Right kidney (tissue), 1 donor: ENCODE data around the gene COL19A1.
"Not testable (repeated sequence)": the region's sequence is repeated elsewhere in the genome, so short reads cannot be mapped to it uniquely, and the experiment has no call there.

Experiments
- DNase-seq: peaks from one replicate; pipeline ENCODE4 v3.0.0-alpha.2; 2016

Gene COL19A1

DNA sequence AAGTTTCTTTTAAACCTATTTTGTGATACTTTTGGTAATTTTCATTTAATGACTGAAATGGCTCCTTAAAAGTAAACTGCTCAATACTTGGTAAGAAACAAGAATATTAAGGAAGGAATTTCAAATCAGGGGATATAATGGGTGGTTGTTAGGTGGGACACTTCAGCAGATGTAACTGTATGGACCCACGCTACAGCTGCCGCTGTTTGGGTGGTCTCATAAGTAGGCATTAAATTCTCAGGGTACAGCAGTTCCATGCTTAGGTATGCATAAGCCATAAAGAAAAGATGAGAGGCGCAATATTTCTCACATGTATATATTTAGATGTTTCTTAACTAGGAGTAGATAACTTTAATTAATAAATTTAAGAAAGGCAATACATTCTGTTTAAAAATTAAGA lies 35.0 kb downstream of the COL19A1 start:
- DNase-seq: no peak

DNA sequence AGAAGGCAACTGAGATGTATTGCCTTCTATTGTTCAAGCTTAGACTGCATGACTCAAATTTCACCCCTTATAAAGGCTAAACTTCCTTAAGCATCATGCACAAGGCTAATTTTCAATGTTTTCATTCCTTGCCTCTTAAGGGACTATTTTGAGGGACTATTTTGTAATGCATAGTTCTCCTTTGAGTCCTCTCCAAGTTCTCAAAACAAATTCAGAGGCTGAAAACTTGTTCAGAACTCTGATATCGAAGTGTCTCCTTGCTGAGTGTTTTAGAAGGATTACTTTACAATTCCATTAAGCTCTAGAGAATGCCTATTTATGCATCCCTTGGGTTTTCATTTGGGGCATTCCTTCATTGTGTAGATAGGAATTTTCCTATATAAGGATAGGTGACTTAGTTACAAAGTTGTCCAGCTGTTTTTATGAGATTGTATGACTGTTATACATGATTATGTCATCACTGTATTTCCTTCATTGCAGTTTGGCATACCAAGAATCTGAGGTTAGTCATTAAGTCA lies 41.7 kb downstream of the COL19A1 start:
- no peak for DNase-seq

- no peak for DNase-seq
Measured at GRCh38 chr6:69913361-69913760, 47.0 kb downstream of the COL19A1 start.

- no peak for DNase-seq
Measured at GRCh38 chr6:69914015-69914485, 47.7 kb downstream of the COL19A1 start.

DNA sequence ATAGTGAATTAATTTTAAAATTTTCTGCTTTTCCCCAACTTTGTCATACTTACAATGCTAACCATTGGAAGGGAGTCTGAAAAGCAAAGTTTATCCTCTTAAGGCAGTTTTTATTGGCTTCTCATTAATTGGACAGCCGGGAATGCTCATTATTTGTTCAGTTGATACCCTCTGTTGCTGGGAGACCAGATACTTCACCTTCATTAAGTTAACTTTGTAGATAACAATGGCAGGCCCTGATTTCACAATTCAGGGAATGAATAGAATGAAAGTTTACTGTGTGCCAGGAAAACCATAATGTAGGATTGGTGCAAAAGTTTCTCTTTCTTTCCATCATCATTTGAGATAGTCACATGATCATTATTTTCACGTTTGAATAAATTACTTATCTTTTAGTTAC lies 49.0 kb downstream of the COL19A1 start:
- DNase-seq: no peak

GRCh38 chr6:69917834-69918233 lies 51.5 kb downstream of the COL19A1 start:
- no peak for DNase-seq

GRCh38 chr6:69918813-69919475 lies 52.6 kb downstream of the COL19A1 start:
- no peak for DNase-seq

- DNase-seq: not testable (repeated sequence)
Measured at GRCh38 chr6:69921066-69921465, 54.7 kb downstream of the COL19A1 start.

- DNase-seq: not testable (repeated sequence)
Measured at GRCh38 chr6:69921611-69922010, 55.3 kb downstream of the COL19A1 start.

GRCh38 chr6:69926745-69927144 lies 60.4 kb downstream of the COL19A1 start:
- no peak for DNase-seq

DNA sequence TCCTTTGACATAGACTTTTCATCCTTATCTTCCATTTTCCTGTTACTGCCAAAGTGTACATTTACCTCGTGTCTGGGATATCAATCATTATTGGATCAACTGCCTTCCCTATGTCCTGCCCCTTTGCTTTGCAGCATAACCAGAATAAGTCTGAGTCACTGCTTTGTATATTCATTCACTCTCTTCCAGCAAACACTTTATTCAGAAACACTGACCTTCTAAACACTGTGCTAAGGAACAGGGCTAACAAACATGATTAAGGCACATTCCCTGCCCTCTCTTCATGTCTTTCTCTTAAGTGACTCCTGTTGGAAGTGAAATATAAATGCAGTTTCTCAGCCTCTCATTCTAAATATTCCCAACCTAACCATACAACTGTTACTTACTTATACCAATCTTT lies 66.9 kb downstream of the COL19A1 start:
- DNase-seq: no peak

DNA sequence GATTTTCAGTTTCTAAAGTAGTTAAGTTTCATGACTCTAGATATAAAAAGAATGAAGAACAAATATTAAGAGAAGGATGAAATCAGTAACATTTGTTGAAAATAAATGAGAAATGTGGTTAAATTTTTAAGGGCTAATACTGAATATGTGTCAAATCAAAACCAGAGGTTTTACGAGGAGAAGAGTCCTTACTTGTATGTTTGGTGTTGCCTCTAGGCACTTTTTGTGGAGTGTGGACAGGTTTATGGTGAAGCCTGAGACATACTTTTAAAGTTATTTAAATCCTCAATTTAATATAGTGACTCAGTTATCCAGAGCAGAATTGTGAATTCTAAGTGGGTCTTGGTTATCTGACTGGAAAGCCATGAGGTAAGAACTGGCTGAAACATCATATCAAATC lies 68.7 kb downstream of the COL19A1 start:
- no peak for DNase-seq

DNA sequence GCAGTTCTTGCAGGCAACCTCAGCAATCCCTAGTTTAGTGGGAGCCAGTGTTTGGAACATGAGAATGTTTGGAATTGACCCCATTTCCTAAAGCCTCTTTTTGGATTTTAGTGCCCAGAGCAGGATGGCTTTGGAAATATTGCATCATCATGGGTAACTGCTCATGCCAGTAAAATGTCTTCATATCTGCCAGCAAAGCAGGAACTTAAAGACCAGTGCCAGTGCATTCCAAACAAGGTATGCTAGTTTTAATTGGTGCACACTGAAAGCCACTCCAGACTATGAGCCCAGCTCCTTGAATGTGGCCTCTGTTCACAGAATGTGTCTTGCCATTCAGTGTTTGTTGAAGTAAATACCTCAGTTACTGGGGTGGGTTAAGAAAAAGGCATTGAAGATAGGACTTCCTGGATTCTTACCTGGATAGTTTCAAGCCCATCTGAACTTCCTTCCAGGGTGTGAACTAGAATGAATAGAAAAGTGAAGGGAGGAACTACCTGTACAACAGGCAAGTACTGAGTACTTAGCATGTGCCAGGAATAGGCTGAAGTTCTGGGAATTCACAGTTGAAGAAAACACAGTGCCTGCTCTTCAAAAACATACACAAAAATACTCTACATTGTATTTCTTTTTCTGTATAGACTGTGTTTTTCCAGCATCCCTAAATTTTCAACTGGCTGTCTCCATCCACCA lies 70.5 kb downstream of the COL19A1 start:
- no peak for DNase-seq

- no peak for DNase-seq
Measured at GRCh38 chr6:69937402-69938136, 71.2 kb downstream of the COL19A1 start.

DNA sequence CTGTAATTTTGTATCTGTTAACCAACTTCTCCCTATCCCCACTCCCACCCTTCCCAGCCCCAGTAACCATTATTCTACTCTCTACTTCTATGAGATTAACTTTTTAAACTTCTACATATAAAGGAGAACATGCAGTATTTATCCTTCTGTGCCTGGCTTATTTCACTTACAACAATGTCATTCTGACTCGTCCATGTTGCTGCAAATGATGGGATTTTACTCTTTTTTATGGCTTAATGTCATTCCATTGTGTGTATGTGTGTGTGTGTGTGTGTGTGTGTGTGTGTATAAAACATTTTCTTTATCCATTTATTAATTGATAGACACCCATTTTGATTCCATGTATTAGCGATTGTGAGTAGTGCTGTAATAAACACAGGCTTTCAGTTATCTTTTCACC lies 76.1 kb downstream of the COL19A1 start:
- DNase-seq: no peak

- no peak for DNase-seq
Measured at GRCh38 chr6:69945192-69945591, 78.8 kb downstream of the COL19A1 start.

- DNase-seq: no peak
Measured at GRCh38 chr6:69948479-69949114, 82.2 kb downstream of the COL19A1 start.

DNA sequence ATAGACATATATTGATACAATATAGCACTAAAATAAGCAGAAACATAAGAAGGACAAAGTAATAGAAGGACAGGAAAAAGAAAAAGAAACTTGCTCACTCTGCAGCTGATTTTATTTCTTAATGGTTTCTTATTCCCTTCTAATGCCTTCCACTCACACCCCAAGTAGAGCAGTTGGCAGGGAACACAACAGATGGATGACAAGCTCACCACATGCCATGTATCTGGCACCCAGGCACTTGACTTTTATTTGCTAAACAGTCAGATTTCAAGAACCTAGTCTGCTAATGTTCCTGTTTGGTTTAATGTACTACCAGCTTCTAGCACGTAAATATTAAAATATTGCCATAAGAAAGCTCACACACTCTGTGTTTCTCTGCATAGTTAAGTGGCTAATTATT lies 87.1 kb downstream of the COL19A1 start:
- DNase-seq: no peak

DNA sequence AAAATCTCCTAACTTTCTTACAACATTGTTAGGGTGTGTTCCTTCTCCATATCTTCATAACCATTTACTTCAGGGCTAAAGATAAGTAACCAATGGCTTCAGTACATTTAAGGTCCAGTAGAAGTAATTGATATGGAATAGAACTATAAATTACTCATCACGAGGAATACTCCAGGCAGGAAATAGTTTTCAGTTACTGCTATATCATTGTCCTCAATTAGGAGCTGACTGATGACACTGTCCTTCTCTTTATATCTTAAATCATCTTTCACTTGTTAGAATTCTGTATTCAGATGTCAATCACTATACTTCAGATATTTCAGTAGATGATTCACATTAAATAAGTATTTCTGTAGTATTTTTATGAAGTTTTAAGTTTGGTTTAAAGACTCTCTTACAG lies 88.4 kb downstream of the COL19A1 start:
- no peak for DNase-seq

GRCh38 chr6:69957985-69958559 lies 91.7 kb downstream of the COL19A1 start:
- no peak for DNase-seq

DNA sequence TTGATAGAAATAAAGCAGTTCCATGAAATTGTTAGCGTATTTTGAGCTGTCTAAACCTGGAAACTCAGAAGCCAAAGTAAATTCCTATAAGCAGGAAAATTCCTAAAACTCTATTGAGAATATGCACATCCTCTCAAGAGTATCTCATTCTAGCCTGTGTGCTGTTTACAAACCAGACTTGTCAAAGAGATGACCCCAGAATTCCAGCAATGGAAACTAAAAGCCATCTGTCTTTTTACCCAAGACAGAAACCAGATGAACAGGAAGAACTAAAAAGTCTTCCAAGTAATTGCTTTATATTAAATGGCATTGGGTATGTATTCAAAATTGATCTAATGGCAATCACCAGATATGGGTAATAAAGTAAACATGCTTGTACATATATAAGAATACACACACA lies 92.6 kb downstream of the COL19A1 start:
- no peak for DNase-seq

- DNase-seq: not testable (repeated sequence)
Measured at GRCh38 chr6:69965974-69966373, 99.6 kb downstream of the COL19A1 start.
